K562 (cell line): Measurements from ENCODE around the gene RASGRP2. TPM values are rescaled to one million over a fixed set of nuclear protein-coding genes. Genes with fewer than 3 reads are reported as not detected.
A peak's percentile ranks its signal among the peaks of the same experiment; 100 is the strongest.

Experiments
- HNRNPH1 ChIP-seq: fragments of 200-400 bp; formaldehyde crosslinking; optimal IDR thresholded peaks from 2 replicates; pipeline ENCODE3; 2017; ENCODE audit warnings: low read depth, mild to moderate bottlenecking, low read length, moderate library complexity
- KDM1A ChIP-seq, 2 experiments: fragments of 450-650 bp; IDR thresholded peaks; 2 replicates each; pipeline ENCODE4 v1.6.1; 2016; ENCODE audit warnings: mild to moderate bottlenecking in 2 of 2
- PHF21A ChIP-seq: fragments of 450-650 bp; IDR thresholded peaks from 2 replicates; pipeline ENCODE4 v1.6.1; 2017; ENCODE audit warnings: low read depth, borderline replicate concordance
- PPARD ChIP-seq: fragments of 250-450 bp; sonication (Bioruptor Pico); IDR thresholded peaks from 2 replicates; pipeline ENCODE4 v1.8.0; 2022; ENCODE audit warnings: inconsistent platforms, mild to moderate bottlenecking, moderate library complexity
- RBM14 ChIP-seq: fragments of 200-400 bp; formaldehyde crosslinking; IDR thresholded peaks from 2 replicates; pipeline ENCODE4 v1.6.1; 2018; ENCODE audit warnings: low read depth, mild to moderate bottlenecking, low read length, moderate library complexity, borderline replicate concordance; ENCODE audit not compliant: insufficient read depth
- SIN3B ChIP-seq: fragments of 450-650 bp; IDR thresholded peaks from 2 replicates; pipeline ENCODE4 v1.6.1; 2017; ENCODE audit warnings: low read depth, mild to moderate bottlenecking, moderate library complexity
- ZNF263 ChIP-seq: sonication (generic); formaldehyde crosslinking; IDR thresholded peaks from 2 replicates; pipeline ENCODE4 v1.8.0; 2022; ENCODE audit warnings: mild to moderate bottlenecking, missing genetic modification reagents, borderline replicate concordance
- ZNF639 ChIP-seq, 2 experiments: fragments of 200-800 bp in 1 of 2; sonication (Bioruptor generic) in 1 of 2; sonication (generic) in 1 of 2; formaldehyde crosslinking in 1 of 2; IDR thresholded peaks in 1 of 2; conservative IDR thresholded peaks in 1 of 2; 2 replicates each; pipeline versions ENCODE4 v1.5.0 to v1.6.1; 2016 to 2020; ENCODE audit warnings: missing compliant biosample characterization in 1 of 2, missing genetic modification characterization in 1 of 2, missing genetic modification reagents in 1 of 2
- ZNF830 ChIP-seq: fragments of 250-450 bp; sonication (Bioruptor Pico); IDR thresholded peaks from 2 replicates; pipeline ENCODE4 v1.5.0; 2021; ENCODE audit warnings: mild to moderate bottlenecking
- polyA plus RNA-seq, 8 experiments: library from polyadenylated mRNA; depleted of rRNA in 4 of 8; stranded (reverse) in 5 of 8; unstranded in 3 of 8; fragments of >200 nt; fragmentation: Nextera tagmentation in 2 of 8; fragmentation: Illumina TruSeq in 1 of 8; extraction: Ambion mirVana in 2 of 8; extraction: Trizol in 1 of 8; gene quantifications; 2 replicates each; pipeline versions ENCODE4 v1.2.1 to v1.2.3, GENCODE V29; 2011 to 2014; ENCODE audit warnings: inconsistent platforms in 1 of 8, missing spikeins in 1 of 8
- total RNA-seq, 7 experiments: library from RNA; depleted of rRNA in 6 of 7; stranded (reverse); fragments of >200 nt in 6 of 7; fragmentation: Illumina TruSeq in 2 of 7; extraction: Trizol in 2 of 7; gene quantifications; 2 replicates each; pipeline versions ENCODE4 v1.2.1 to v1.2.3, GENCODE V29; 2011 to 2021; ENCODE audit warnings: low replicate concordance in 1 of 7
- TF ChIP-seq, protein P1 (sequence below): sonication (generic); formaldehyde crosslinking; IDR thresholded peaks from 2 replicates; pipeline ENCODE4 v1.8.1; 2023; ENCODE audit warnings: mild to moderate bottlenecking, missing genetic modification reagents
- TF ChIP-seq, protein P2 (sequence below): fragments of 450-650 bp; formaldehyde crosslinking; IDR thresholded peaks from 2 replicates; pipeline ENCODE4 v1.4.0; 2020; ENCODE audit warnings: mild to moderate bottlenecking, moderate library complexity
- TF ChIP-seq, protein P3 (sequence below): fragments of 450-650 bp; formaldehyde crosslinking; IDR thresholded peaks from 2 replicates; pipeline ENCODE4 v1.4.0; 2020; ENCODE audit warnings: mild to moderate bottlenecking, moderate library complexity

Gene RASGRP2
- total and polyA plus RNA-seq, 9 of the 15 experiments (the other 6 are each of a cell fraction or from before 2014, with no cell fraction given): 0.87 to 22.7 (median 5.5) TPM

GRCh38 chr11:64778473-64779298, 34.7 kb upstream of the RASGRP2 start, which contains the start of gene SF1 (continued):
- TF ChIP-seq, protein P1, sequence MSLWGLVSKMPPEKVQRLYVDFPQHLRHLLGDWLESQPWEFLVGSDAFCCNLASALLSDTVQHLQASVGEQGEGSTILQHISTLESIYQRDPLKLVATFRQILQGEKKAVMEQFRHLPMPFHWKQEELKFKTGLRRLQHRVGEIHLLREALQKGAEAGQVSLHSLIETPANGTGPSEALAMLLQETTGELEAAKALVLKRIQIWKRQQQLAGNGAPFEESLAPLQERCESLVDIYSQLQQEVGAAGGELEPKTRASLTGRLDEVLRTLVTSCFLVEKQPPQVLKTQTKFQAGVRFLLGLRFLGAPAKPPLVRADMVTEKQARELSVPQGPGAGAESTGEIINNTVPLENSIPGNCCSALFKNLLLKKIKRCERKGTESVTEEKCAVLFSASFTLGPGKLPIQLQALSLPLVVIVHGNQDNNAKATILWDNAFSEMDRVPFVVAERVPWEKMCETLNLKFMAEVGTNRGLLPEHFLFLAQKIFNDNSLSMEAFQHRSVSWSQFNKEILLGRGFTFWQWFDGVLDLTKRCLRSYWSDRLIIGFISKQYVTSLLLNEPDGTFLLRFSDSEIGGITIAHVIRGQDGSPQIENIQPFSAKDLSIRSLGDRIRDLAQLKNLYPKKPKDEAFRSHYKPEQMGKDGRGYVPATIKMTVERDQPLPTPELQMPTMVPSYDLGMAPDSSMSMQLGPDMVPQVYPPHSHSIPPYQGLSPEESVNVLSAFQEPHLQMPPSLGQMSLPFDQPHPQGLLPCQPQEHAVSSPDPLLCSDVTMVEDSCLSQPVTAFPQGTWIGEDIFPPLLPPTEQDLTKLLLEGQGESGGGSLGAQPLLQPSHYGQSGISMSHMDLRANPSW (CRISPR knock-in tag): no peak
- TF ChIP-seq ZNF639 (CRISPR knock-in tag; conservative IDR thresholded peaks at IDR 0.05 in 1 of 2, IDR thresholded peaks at IDR 0.05 in 1 of 2) (peak in 1 of 2 experiments; percentile 89; a peak in 2 of 4 replicates), ZNF263 (no peak; the same call in 1 of the 2 replicates), SIN3B (no peak; the same call in 1 of the 2 replicates), RBM14 (no peak), KDM1A (IDR thresholded peaks at IDR 0.05) (peak in 1 of 2 experiments; percentile 50; a peak in 2 of 4 replicates), HNRNPH1 (no peak), PPARD (no peak), ZNF830 (CRISPR knock-in tag) (no peak), PHF21A (peak; percentile 99)
- TF ChIP-seq, protein P2, sequence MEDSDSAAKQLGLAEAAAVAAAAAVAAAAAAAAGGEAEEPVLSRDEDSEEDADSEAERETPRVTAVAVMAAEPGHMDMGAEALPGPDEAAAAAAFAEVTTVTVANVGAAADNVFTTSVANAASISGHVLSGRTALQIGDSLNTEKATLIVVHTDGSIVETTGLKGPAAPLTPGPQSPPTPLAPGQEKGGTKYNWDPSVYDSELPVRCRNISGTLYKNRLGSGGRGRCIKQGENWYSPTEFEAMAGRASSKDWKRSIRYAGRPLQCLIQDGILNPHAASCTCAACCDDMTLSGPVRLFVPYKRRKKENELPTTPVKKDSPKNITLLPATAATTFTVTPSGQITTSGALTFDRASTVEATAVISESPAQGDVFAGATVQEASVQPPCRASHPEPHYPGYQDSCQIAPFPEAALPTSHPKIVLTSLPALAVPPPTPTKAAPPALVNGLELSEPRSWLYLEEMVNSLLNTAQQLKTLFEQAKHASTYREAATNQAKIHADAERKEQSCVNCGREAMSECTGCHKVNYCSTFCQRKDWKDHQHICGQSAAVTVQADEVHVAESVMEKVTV (CRISPR knock-in tag): no peak
- TF ChIP-seq, protein P3, sequence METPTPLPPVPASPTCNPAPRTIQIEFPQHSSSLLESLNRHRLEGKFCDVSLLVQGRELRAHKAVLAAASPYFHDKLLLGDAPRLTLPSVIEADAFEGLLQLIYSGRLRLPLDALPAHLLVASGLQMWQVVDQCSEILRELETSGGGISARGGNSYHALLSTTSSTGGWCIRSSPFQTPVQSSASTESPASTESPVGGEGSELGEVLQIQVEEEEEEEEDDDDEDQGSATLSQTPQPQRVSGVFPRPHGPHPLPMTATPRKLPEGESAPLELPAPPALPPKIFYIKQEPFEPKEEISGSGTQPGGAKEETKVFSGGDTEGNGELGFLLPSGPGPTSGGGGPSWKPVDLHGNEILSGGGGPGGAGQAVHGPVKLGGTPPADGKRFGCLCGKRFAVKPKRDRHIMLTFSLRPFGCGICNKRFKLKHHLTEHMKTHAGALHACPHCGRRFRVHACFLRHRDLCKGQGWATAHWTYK: no peak
